Stimulated activated CD8-positive, alpha-beta memory T cell treated with anti-CD3 and anti-CD28 coated beads, Interleukin-15, amount 100 ng/mL, for 1 hour (primary cell): ENCODE measurements around the gene KLHL6.
"Not testable (repeated sequence)": the region's sequence is repeated elsewhere in the genome, so short reads cannot be mapped to it uniquely, and the experiment has no call there.

Experiments used
- DNase-seq: peaks from one replicate; pipeline ENCODE4 v3.0.0-alpha.2; 2020; ENCODE audit warnings: low read depth

Gene KLHL6

DNA sequence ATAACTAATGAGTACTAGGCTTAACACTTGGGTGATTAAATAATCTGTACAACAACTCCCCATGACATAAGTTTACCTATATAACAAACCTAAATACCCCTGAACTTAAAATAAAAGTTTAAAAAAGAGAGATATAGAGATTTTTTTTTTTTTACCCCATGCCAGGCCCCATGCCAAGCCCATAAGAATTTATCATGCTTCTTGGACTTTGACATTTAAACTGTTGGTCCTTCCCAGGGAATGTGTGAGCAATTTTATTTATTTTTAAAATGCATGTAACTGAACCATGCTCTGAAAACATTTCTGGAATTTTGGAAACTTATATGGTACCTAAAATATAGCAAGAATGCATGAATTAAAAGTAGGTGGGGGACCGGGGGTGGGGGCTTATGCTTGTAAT, 26.3 kb downstream of the KLHL6 start:
- no peak for DNase-seq

DNA sequence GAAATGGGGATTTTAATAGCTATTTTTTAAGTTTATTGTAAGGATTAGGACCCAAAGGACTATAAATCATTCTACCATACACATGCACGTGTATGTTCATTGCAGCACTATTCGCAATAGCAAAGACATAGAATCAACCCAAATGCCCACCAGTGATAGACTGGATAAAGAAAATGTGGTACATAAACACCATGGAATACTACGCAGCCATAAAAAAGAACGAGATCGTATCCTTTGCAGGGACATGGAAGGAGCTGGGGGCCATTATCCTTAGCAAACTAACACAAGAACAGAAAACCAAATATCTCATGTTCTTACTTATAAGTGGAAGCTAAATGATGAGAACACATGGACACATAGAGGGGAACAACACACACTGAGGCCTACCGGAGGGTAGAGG, 26.7 kb downstream of the KLHL6 start:
- DNase-seq, result not testable (repeated sequence)

DNA sequence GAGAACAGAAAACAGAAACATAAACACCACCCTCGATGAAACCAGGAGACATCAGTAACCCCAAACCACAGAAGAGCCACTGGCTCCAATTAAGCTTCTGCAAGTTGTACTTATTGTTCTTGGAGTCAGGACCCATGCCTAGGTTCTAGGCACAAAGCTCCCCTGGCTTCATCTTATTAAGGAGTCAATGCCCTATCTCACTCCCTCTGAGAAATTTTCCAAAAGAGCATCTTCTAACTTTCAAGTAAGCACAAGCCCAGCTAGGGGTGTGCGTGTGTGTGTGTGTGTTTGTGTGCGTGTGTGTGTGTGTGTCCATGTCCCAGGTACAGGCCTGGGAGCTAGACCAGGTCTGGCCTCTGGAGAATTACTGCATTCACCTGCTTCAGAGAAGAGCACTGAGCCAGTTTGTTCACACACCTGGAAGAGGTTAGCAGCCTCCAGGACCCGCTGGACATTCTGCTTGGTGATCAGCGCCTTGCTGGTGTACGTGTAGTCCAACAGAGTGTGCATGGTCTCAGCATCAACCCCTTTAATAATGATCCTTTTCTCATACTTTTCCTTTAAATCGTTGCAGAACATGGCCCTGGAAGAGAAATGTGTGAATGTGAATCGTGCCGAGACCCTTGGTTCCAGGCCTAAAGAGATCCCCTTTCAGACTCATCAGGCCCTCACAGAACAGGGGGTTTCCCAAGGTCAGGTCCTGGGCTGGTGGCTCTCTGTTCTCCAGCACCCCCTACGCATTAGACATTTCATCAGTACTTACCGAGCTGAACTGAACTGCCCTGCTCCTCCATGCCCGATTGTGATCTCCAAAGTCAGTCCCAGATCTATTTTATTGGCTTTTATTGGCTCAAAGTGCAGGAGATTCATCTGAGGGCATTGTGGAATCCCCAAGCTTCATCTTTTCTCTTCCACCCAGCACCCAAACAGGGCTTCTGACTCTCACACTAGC, 27.8 kb downstream of the KLHL6 start:
- DNase-seq, result no peak

DNA sequence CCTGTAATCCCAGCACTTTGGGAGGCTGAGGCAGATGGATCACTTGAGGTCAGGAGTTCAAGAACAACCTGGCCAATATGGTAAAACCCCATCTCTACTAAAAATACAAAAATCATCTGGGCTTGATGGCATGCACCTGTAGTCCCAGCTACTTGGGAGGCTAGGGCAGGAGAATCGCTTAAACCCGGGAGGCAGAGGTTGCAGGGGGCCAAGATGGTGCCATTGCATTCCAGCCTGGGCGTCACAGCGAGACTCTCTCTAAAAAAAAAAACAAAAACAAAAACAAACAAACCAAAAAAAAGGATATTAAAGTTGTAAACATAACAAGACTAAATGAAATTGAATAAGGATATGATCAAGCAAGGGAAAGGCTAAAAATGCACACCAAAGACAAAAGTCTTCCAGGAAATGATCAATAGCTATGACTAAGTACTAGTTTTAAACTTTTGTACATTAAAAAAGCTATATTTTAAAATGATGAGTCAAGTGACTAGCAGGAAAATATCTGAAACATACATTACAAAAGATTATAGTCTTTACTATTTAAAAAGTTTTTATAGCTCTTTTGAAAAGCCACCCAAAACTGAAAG, 28.6 kb downstream of the KLHL6 start:
- DNase-seq, result no peak

DNA sequence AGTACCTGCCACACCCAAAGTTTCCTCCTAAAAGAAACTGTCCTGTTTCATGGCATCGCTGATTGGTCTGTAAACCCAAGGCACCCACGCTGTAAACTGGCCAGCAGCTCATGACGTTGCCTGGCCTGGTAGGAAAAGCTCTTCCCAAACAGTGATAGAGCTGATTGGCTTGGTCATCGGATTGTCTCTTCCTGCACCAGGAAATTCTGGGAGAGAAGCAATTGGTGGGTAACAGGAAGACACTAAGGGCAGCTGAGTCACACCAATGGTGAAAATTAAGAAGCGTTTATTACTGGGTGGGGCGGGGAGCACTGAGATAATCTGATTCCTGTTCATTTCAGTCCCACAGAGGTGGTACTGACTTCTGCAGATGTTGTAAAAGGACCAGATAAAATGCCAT, 31.0 kb downstream of the KLHL6 start:
- no peak for DNase-seq

DNA sequence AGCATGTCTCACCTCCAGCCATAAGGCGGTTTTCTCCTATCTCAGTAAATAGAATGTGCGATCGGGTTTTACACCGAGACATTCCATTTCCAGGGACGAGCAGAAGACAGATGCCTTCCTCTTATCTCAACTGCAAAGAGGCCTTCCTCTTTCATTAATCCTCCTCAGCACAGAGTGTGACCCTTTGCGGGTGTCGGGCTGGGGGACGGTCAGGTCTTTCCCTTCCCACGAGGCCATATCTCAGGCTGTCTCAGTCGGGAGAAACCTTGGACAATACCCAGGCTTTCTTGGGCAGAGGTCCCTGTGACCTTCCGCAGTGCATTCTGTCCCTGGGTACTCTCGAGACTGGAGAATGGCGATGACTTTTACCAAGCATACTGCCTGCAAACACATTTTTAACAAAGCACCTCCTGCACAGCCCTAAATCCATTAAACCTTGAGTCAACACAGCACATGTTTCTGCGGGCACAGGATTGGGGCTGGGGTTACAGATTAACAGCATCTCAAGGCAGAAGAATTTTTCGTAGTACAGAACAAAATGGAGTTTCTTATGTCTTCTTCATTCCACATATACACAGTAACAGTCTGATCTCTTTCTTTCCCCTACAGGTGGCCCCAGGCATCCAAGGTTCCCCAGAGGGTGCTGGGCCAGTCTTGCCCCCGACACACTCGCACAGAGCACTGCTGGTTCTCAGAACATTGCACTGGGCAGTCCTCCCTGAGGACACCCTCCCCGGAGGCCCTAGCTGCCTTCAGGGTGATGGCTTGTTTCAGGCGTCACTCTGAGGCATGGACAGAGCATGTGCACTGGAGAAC, 34.6 kb downstream of the KLHL6 start:
- DNase-seq, result not testable (repeated sequence)

DNA sequence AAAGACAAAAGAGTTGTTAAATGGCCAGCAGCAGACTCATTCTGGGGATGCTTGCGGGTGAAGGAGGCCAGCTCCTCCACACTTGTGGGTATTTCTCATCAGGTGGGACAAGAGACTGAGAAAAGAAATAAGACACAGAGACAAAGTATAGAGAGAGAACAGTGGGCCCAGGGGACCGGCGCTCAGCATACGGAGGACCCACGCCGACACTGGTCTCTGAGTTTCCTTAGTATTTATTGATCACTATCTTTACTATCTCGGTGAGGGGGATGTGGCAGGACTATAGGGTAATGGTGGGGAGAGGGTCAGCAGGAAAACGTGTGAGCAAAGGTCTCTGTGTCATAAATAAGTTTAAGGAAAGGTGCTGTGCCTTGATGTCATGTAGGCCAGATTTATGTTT, 35.2 kb downstream of the KLHL6 start:
- not testable (repeated sequence) for DNase-seq

DNA sequence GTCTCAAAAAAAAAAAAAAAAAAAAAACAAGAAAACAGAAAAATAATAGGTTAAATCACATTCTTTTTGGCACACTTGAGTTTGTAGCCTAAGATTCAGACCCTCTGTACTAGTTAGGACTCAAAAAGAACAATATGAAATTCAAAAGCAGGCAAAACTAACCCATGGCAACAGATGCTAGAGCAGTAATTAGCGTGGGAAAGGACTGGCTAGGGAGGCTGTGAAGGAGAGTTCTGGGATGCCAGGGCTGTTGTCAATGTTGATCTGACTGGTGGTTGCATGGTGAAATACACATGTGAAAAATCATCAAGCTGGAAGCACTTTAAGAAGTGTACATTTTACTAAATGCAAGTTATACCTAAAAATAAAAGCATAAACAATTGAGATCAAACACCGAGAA, 35.6 kb downstream of the KLHL6 start:
- DNase-seq, result no peak

DNA sequence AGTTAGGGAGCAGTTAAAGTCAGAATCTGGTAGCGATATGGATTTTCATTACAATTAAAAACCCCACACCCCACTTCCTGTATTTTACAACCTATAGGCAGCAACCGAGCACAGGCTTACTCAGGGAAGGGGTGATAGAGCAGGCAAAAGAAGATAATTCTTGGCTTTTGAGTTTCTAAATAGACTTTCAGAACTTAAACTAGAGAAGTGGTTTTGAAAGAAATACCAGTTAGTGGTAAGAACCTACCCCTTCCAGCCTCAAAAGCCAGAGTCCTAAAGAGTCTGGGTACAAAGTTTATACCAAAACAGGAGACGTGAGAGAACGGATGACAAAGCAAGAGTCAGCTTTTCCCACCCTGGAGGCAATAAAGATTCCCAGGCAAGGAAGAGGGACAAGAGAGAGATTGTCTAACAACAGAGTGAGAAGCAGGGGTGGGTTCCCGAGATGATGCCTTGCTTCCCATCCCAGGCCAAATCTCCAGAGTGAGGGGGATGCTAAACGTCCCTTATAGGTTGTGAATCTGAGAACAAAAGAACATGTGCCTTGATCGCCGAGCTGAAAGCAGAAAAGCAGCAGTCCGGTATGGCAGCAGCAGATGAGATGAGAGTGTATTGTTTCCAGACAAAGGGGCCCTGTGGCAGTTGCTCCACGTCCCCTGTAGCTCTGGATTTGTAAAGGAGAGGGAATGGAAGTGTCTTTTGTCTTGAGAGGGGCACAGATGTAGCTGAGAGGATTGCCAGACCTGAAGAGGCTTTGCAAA, 36.8 kb downstream of the KLHL6 start:
- DNase-seq, result no peak

DNA sequence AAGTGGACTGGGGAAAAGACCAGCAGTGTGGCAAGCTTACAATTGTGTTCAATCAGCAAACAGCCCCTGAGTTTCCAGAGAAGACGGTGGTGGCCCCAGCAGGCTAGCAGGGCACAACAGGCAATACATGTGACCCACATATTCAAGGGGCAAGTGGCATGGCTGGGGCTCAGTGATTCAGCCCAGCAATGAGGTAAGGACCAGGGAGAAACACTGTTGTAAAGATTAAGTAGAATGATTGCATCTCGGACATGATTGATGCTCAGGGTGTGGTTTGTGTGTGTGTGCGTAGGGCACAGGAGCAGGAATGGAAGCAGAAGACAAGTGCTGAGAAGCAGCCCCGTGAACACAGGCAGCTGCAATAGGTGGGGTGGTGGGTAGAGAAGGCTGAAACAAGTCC, 37.9 kb downstream of the KLHL6 start:
- no peak for DNase-seq

DNA sequence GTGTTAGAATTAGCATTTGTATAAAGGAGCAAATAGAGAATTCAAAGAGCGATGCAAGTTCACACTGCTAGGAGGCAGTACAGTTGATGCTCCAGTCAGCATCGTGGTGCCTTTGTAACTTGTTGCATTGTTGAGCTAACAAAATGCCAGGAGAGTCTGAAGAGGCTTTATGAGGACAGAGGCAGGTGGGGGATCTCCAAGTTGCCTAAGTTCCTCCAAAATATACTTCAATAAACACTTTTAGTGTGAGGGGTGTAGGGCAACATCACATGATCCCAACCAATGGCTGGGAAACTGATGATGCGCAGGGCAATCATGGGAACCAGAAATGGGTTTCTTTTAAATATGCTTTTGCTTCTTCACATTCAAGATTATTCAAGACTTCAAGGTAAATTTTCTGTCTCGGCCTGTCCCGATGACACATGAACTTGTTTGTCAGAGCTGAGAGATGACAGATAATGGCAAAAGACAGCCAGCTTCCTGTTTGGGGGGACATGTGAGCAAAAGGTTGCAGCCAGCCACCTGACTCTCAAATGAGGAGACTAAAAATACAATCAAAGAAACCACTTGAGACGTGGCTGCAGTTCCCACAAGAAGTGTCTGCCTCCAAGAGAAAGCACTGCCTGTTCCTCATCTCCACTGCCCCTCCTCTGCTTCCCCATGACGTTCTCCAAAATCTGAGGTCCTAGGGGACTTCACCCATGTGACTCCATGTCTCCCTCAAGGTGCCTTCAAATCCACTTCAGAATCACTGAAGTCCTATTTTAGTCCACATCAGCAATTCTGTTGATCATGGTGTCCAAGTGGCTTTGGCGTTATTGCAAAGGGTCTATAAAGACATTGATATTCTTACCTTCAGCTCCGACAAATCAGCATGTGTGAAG, 39.3 kb downstream of the KLHL6 start:
- peak; percentile 24 for DNase-seq

DNA sequence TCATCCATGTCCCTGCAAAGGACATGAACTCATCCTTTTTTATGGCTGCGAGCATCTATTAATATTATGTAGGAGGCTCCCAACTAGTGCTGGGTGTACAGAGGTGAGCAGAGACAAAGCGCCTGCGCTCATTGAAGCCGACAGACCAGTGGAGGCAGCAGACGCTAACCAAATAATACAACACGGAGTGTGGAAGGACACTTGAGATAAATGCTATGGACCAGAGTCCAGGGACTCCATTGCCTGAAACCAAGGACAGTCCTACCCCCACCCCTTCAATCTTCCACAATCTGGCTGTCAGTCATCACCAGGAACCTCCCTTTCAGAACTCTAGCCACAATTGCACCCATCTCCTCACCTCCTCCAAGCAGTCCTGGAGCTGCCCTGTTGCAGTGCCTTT, 41.5 kb downstream of the KLHL6 start:
- no peak for DNase-seq

DNA sequence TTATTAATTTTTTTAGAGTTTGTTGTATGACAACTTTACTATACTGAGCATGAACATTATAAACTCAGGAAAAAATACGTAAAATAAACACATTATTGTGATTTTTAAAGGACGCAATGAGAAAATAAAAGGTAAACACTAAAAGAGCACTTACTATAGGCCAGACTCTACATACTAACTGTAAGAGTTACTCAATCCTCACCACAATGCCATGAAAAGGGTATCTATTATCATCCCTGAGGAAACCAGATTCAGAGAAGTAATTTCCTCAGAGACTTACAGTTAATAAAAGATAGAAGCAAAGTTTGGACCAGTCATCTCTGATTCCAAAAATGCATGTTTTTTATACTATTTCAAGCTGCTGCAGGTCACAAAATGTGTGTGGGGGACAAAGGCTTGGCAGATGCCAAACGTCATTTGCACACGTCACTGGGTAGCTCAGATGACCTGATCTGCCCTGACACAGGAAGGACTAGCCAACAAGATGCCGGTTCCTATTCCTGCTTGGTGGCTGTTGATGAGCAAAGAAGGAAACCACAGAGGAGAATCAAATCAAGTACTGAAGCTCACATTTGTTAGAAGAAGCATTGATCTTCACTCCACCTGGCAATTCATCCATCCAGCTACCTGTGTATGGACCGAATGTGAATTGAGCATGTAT, 42.3 kb downstream of the KLHL6 start:
- DNase-seq, result no peak

DNA sequence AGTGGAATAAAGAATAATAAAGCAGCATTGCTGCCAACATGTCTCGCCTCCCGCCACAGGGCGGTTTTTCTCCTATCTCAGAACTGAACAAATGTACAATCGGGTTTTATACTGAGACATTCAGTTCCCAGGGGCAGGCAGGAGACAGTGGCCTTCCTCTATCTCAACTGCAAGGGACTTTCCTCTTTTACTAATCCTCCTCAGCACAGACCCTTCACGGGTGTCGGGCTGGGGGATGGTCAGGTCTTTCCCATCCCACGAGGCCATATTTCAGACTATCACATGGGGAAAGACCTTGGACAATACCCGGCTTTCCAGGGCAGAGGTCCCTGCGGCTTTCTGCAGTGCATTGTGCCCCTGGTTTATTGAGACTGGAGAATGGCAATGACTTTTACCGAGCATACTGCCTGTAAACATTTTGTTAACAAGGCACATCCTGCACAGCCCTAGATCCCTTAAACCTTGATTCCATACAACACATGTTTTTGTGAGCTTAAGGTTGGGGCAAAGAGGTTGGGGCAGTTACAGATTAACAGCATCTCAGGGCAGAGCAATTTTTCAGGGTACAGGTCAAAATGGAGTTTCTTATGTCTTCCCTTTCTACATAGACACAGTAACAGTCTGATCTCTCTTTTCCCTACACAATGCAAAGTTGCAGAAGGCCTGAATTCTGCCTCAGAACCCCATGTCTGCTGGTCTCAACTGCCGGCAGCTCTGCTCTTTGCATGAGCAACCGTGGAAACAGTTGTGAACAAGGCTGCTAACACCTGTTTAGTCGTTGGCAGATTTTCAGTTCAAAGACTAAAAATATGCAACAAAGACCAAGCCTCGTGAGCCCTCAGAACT, 44.0 kb downstream of the KLHL6 start:
- DNase-seq, result not testable (repeated sequence)

DNA sequence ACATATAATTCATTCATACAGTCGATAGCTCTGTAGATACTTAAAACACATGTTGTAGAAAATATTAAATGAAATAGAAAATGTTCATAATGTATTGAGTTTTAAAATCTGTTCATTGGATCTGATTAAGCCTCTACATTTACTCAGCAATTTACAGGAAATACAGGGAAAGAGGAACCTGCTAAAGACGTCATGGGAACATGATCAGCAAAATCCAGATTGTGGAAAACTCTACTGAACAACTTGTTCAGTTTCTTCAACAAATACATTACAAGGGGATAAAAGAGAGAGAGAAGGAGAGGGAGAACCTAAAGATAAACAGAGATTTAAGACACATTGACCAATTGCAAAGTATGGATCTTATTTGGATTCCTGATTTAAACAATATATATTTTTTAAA, 46.7 kb downstream of the KLHL6 start:
- DNase-seq, result no peak

DNA sequence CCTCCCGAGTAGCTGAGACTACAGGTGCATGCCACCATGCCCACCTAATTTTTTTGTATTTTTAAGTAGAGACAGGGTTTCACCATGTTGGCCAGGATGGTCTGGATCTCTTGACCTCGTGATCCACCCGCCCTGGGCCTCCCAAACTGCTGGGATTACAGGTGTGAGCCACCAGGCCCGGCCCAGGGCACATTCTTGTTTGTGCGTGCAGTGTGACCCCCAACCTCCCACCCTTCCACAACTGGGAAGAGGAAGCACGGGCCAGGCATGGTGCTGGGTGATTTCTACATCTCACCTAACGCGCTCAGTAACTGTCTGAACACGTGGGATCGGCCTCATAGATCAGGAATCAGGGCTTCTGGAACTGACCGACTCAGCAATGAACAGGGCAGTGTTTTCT, 48.0 kb downstream of the KLHL6 start:
- DNase-seq, result no peak

DNA sequence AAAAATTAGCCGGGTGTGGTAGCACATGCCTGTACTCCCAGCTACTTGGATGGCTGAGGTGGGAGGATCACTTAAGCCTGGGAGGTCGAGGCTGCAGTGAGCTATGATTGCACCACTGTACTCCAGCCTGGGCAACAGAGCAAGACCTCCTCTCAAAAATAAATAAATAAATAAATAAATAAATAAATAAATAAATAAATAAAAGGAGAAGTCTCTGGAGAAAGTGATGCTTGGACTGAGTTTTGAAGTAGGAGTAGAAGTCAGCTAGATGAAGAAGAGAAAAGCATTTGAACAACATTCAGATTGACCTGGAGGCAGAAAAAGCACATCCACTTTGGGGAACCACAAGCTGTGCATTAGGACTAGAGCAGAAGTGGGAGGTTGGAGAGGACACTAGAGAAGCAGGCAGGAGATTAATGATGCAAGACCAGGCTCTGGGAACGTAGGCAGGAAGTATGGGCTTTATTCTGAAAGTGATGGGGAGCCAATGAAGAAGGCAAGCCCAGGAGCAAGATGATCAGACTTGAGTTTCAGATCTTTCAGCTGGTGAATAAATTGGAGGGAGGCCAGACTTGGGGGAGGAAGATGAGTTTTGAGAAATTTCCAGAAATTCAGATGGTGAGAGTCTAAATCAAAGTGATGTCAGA, 48.7 kb downstream of the KLHL6 start:
- DNase-seq, result no peak

DNA sequence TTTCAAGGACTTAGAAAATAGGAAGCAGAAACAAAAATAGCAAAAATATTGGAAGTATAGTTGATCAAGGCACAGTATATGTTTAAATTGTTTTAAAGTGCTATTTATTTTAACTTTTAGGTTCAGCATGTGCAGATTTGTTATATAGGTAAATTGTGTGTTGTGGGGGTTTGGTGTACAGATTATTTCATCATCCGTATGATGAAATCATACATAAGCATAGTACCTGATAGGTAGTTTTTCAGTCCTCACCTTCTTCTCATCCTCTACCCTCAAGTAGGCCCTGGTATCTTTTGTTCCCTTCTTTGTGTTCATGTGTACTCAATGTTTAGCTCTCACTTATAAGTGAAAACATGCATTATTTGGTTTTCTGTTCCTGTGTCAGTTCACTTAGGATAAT, 50.9 kb downstream of the KLHL6 start:
- DNase-seq, result no peak

DNA sequence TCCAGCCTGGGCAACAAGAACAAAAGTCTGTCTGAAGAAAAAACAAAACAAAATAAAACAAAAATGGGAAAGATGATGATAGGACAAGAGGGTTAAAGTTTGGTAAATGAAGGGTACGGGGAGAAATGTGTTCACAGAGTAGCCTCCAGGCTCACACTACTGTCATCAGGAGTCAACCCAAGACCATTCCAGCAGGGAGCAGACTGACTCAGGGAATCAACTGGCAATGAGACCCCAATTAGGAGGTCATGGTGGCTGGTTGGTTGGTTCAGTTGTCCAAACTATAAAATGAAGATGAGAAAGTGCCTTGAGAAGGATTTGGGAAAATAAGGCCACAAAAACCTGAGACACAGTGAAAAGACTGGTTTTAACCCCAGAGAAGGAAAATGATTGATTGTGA, 51.8 kb downstream of the KLHL6 start:
- DNase-seq, result no peak
